ENCODE data around the gene ARL14.

- TF ChIP-seq, protein P1, sequence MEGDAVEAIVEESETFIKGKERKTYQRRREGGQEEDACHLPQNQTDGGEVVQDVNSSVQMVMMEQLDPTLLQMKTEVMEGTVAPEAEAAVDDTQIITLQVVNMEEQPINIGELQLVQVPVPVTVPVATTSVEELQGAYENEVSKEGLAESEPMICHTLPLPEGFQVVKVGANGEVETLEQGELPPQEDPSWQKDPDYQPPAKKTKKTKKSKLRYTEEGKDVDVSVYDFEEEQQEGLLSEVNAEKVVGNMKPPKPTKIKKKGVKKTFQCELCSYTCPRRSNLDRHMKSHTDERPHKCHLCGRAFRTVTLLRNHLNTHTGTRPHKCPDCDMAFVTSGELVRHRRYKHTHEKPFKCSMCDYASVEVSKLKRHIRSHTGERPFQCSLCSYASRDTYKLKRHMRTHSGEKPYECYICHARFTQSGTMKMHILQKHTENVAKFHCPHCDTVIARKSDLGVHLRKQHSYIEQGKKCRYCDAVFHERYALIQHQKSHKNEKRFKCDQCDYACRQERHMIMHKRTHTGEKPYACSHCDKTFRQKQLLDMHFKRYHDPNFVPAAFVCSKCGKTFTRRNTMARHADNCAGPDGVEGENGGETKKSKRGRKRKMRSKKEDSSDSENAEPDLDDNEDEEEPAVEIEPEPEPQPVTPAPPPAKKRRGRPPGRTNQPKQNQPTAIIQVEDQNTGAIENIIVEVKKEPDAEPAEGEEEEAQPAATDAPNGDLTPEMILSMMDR (IDR thresholded peaks at IDR 0.05) = no peak
- TF ChIP-seq POLR2AphosphoS5 (IDR thresholded peaks at IDR 0.05; ENCODE audit: insufficient read depth in 1 of 2, low read depth in 1 of 2) = no peak
- no peak for TF ChIP-seq POLR2A (IDR thresholded peaks at IDR 0.05)
Observed at GRCh38 chr3:160693191-160693590, 16.2 kb downstream of the ARL14 start.
